Measurements from ENCODE around the gene MTURN. TPM values are rescaled to one million over a fixed set of nuclear protein-coding genes. Genes with fewer than 3 reads are reported as not detected.
A peak's percentile ranks its signal among the peaks of the same experiment; 100 is the strongest.

MTURN gene
- total and polyA plus RNA-seq, 8 donors, result 7.8 to 84.8 (median 33.7) TPM

DNA sequence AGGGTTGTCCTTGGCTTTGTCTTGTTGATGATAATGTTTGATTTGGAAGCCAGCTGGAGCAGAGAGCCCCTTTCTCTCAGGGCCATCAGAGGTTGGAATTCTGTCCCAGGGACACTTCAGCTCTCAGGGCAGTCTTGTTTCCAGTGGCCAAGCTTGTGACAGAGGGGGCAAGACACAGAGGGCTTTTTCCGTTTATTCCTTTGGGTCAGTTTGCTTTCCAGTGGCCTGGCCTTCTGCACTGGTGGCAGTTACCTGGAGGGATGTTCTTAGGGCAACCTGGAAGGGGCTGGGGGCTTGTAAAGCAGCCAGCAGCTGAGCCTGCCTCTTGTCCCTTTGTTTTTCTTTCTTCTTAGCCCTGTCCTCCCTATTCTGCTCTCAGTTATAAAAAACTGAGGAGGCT, 62.7 kb downstream of the MTURN start:
- WGBS, 5 donors, result 56 to 100% (median 95%) methylated on average over 1 of the region's 1 CpG
- Histone ChIP-seq H3K4me1 (no peaks in the 10 kb centered on the region), H3K36me3 (no peaks in the 10 kb centered on the region), H3K9me3 (peaks cover 0 to 22% (median 7%) of the 10 kb centered on the region in 4 donors), H3K27ac (no peak overlapping the region), H3K27me3 (no peaks in the 10 kb centered on the region), H3K4me3 (no peak overlapping the region)
- intact Hi-C loops (cut with DNase I; ENCODE audit: low total_unique reads), result no loop called here
- DNase-seq, result no peak
- TF ChIP-seq, protein P1, sequence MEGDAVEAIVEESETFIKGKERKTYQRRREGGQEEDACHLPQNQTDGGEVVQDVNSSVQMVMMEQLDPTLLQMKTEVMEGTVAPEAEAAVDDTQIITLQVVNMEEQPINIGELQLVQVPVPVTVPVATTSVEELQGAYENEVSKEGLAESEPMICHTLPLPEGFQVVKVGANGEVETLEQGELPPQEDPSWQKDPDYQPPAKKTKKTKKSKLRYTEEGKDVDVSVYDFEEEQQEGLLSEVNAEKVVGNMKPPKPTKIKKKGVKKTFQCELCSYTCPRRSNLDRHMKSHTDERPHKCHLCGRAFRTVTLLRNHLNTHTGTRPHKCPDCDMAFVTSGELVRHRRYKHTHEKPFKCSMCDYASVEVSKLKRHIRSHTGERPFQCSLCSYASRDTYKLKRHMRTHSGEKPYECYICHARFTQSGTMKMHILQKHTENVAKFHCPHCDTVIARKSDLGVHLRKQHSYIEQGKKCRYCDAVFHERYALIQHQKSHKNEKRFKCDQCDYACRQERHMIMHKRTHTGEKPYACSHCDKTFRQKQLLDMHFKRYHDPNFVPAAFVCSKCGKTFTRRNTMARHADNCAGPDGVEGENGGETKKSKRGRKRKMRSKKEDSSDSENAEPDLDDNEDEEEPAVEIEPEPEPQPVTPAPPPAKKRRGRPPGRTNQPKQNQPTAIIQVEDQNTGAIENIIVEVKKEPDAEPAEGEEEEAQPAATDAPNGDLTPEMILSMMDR (IDR thresholded peaks at IDR 0.05), result no peak
- TF ChIP-seq POLR2A (IDR thresholded peaks at IDR 0.05), result no peak
- TF ChIP-seq EP300 (IDR thresholded peaks at IDR 0.05), result no peak
- TF ChIP-seq POLR2AphosphoS5 (IDR thresholded peaks at IDR 0.05), result no peak

DNA sequence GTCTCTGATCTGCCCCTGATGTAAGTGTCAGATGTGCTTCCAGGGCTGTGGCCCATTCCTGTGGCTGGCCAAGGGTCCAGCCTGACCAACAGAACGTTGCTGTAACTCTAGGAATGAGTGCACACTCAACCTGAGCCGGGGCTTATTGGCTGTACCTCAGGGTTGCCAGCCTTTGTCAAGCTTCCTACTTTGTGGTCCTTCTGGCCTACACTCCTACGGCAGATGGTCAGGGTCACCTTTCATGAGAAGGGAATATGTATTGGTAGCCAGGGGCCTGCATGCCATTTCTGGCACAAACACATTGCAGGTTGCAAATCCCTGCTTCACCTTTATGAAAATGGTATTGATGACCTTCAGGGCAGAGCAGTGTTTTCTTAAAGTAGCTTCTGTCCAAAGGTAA, 64.5 kb downstream of the MTURN start:
- intact Hi-C loops (cut with DNase I; ENCODE audit: low total_unique reads), result no loop called here
- no peaks in the 10 kb centered on the region for H3K36me3 ChIP-seq
- no peak for DNase-seq
- WGBS, 5 donors, result 66 to 85% (median 71%) methylated on average over 3 of the region's 3 CpGs
- no peak overlapping the region for H3K27ac ChIP-seq
- no peaks in the 10 kb centered on the region for H3K27me3 ChIP-seq
- peaks cover 0 to 22% (median 7%) of the 10 kb centered on the region in 4 donors for H3K9me3 ChIP-seq
- peaks cover 0 to 6% (median 0%) of the 10 kb centered on the region in 4 donors for H3K4me1 ChIP-seq
- TF ChIP-seq, protein P1 (IDR thresholded peaks at IDR 0.05), result no peak
- TF ChIP-seq POLR2AphosphoS5 (IDR thresholded peaks at IDR 0.05) (no peak), POLR2A (IDR thresholded peaks at IDR 0.05) (no peak), EP300 (IDR thresholded peaks at IDR 0.05) (no peak)
- H3K4me3 ChIP-seq, result no peak overlapping the region

DNA sequence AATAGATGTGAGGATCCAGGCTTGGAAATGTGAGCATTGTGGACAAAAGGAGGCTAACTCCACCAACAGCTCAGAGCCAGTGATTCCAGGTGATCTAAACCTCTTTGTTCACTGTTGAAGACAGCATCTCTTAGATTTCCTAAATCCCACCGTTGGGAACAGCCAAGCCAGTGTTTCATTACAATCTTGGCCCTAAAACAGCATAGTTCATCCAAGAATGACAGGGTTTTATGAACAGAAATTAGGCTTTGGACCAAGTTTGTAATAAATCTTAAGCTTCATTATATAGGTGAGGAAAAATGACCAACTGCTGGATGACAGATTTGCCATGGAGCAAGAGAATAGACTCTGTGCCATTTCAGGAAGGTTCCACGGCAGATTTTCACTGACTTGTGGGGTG, 65.8 kb downstream of the MTURN start:
- H3K4me3 ChIP-seq, result no peak overlapping the region
- H3K27me3 ChIP-seq, result no peaks in the 10 kb centered on the region
- peaks cover 0 to 6% (median 0%) of the 10 kb centered on the region in 4 donors for H3K4me1 ChIP-seq
- intact Hi-C loops (cut with DNase I; ENCODE audit: low total_unique reads), result no loop called here
- no peak overlapping the region for H3K27ac ChIP-seq
- DNase-seq, result no peak
- H3K9me3 ChIP-seq, result peaks cover 0 to 16% (median 6%) of the 10 kb centered on the region in 4 donors
- 75 to 82% (median 80%) methylated on average over 2 of the region's 2 CpGs for WGBS, 5 donors
- no peak for TF ChIP-seq EP300 (IDR thresholded peaks at IDR 0.05)
- TF ChIP-seq POLR2AphosphoS5 (IDR thresholded peaks at IDR 0.05), result no peak
- TF ChIP-seq POLR2A (IDR thresholded peaks at IDR 0.05), result no peak
- TF ChIP-seq, protein P1 (IDR thresholded peaks at IDR 0.05), result no peak
- no peaks in the 10 kb centered on the region for H3K36me3 ChIP-seq

DNA sequence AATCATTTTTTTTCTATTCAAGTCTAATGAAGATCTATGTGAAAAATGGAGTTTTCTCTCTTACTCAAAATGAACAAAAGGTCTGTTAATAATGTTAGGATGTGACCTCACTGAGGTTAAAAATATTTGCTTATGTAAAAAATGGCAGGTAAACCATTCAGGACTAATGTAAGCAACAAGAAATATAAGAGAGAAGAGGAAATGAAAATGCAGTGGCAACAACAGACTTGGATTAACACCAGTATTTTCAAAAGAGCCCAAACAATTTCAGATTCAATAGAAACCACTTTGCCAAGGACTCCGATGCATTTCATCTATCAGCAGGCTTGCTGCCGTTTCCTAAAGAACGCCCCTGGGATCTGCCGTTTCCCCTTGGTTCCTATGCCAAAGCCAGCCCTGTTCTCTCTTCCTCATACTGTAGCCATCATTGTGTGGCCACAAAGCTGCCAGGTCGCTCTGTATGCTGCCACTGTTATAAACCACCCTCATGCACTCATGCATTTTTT, 66.4 kb downstream of the MTURN start:
- Histone ChIP-seq H3K36me3 (no peaks in the 10 kb centered on the region), H3K4me1 (peaks cover 0 to 6% (median 0%) of the 10 kb centered on the region in 4 donors), H3K4me3 (no peak overlapping the region), H3K27ac (no peak overlapping the region), H3K27me3 (no peaks in the 10 kb centered on the region), H3K9me3 (peaks cover 0 to 10% (median 2%) of the 10 kb centered on the region in 4 donors)
- intact Hi-C loops (cut with DNase I; ENCODE audit: low total_unique reads), result no loop called here
- 71 to 86% (median 81%) methylated on average over 5 of the region's 5 CpGs for WGBS, 5 donors
- peak in 1 of 2 donors; percentile 33 for DNase-seq
- no peak for TF ChIP-seq EP300 (IDR thresholded peaks at IDR 0.05)
- TF ChIP-seq POLR2AphosphoS5 (IDR thresholded peaks at IDR 0.05), result no peak
- TF ChIP-seq, protein P1 (IDR thresholded peaks at IDR 0.05), result no peak
- TF ChIP-seq POLR2A (IDR thresholded peaks at IDR 0.05), result no peak
